CD4-positive, alpha-beta T cell treated with Interferon alpha-2 for 1 hour (primary cell): ENCODE results near the gene PPP2R2D.
"Not testable (repeated sequence)": the region's sequence is repeated elsewhere in the genome, so short reads cannot be mapped to it uniquely, and the experiment has no call there.

Experiments
- DNase-seq, 2 donors: peaks; one replicate each; pipeline ENCODE4 v3.0.0-alpha.2; 2020 to 2022

The PPP2R2D gene

DNA sequence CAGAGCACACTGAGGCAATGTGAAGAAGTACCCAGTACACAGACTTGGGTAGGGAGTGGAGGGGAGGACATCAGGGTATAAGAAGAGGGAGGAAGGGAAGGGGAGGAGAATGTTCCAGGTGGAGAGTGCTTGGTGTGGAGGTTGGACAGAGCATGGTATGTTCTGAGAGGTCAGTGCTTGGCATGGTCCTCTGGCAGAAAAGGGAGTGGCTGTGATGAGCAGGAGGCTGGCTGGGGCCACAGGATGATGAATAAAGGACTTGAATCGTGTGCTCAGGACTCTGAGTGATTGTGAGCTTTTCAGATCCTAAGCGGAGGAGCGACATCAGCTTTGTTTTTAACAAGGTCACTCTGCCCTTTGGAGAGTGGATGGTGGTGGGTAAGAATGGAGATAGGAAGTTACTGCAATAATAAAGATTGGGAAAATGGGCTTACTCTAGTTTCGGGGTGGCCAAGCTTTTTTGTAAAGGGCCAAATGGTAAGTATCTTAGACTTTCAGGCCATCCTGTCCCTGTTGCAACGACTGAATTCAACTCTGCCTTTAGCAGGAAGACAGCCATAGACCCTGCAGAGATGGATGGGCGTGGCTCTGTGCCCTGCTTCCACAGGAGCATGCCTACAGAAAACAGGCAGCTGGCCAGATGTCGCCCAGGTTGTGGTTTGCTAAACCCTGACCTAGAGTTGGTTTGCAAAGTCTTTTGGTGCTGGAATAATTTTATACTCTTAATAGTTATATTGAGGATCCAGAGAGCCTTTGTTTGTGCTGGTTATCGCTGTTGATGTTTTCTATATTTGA, 8.4 kb downstream of the PPP2R2D start:
- no peak for DNase-seq

DNA sequence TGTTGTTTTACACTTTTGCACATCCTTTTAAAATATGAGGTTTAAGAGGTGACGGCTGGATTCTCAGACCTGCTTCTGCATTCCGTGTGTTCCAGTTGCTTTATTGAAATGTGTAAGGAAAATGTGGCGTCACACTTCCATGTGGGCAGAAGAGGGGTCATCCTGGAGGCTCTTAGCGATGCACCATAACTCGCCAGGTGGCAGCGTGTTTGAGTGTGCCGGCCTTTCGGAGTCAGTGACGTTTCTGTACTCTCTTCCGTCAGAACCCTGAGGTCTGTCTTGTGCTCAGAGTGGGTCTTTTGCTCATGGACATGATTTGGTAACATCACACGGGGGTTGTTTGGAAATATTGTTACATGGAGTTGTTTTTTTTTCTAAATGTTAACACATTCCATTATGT, 9.1 kb downstream of the PPP2R2D start:
- no peak for DNase-seq

DNA sequence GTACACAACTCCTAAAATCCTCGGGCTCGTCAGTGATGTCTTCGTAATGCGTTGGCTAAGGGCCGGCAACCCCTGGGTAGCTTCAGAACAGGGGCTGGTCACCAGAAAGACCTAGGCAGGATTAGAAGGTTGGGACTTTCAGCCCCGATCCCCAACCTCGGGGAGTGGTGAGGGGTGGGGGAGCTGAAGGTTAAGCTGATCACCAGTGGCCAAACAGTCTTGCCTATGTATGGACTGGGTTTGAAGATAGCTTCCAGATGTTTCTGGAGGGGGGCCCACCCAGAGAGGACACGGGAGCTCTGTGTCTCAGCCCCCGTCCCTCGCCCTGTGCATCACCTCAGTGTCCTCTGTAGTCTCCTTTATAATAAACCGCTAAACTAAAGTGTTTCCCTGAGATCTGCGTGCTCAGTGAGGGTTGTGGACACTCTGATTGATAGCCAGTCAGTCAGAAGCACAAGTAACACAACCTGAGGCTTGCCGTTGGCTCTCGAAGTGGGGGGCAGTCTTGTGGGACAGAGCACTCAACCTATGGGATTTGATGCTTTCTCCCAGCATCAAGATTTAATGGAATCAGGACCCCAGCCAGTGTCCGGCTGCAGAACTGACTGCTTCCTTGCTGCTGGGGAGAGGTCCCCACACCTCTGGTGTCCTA, 10.0 kb downstream of the PPP2R2D start:
- DNase-seq = no peak

DNA sequence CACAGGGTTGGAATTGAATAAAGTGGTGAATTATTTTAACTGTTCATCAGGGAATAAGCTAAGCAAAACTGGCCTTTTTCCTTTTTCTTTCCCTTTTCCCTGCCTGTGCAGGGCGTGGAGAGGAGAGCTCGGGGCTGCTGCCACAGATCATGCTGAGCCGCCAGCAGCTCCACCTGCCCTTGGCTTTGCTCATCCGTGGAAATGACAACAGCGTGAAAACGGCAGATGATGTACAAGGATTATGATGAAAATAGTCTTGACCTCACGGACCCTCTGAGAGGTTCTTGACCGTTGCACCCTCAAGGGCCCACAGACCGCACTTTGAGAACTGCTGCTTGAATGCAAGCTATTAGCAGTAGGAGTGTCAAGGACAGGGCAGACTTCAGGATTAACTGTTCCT, 10.6 kb downstream of the PPP2R2D start:
- DNase-seq = no peak

DNA sequence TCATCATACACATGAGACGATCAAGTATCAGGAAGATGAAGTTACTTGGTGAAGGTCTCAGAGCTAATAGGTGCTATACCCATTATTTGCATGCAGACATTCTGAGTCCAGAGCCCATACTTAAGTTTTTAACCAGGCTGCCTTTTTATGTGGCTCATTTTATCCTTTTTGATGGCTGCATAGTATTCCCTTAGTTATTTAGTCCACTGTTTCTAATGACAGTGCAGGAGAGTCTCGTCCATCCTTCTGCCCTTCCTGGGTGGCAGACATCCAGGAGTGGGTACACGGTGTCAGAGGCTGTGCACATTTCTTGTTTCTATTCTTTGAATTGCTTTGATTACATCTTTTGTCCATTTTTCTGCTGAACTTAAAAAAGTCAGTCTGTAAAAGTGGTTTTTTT, 11.8 kb downstream of the PPP2R2D start:
- no peak for DNase-seq

DNA sequence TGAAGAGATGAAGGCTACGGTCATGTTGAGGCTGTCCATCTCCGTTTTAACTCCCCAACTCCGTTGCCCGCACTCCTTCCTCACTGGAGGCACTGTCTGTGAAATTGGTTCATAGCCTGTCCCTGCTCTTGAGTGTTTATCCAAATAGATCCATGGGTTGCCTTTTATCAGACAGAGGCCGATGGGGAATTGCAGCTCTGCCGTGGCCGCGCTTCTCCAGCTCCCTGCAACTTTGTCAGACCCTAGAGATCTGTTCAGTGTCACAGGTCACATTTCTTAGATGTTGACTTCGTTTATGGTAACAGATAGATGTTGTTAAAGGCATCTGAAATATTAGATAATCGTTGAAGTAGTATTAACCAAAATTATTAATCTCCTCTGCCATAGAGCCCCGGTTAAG, 14.7 kb downstream of the PPP2R2D start:
- DNase-seq = no peak

DNA sequence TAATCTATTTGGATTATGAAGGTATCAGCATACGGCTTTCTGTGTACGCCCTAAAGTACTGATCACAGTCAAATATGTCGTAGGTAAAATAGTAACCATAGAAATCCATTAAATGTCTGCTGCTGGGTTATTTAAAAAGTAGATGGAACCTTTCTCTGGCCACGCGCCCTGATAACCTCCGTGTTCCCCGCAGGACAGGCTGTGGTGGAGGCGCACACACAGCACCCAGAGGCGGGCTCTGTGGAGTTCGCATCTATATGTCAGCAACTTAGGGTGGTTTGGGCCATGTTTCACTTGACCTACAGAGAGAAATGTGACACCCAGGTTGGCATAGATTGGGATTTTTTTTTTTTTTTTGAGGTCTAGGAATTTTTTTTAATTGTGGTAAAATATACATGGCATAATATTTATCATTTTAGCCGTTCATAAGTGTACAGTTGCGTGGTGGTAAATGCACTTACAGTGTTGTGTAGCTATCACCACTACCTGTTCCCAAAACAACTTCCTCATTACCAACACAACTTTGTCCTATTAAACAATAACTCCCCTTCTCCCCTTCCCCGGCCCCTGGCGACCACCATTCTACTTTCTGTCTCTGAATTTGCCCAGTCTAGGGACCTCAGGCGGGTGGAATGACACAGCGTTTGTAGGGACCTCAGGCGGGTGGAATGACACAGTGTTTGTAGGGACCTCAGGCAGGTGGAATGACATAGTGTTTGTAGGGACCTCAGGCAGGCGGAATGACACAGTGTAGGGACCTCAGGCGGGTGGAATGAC, 15.4 kb downstream of the PPP2R2D start:
- DNase-seq = no peak

DNA sequence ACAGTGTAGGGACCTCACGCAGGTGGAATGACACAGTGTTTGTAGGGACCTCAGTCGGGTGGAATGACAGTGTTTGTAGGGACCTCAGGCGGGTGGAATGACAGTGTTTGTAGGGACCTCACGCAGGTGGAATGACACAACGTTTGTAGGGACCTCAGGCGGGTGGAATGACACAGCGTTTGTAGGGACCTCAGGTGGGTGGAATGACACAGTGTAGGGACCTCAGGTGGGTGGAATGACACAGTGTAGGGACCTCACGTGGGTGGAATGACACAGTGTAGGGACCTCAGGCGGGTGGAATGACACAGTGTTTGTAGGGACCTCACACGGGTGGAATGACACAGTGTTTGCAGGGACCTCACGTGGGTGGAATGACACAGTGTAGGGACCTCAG, 16.0 kb downstream of the PPP2R2D start:
- DNase-seq = not testable (repeated sequence)

DNA sequence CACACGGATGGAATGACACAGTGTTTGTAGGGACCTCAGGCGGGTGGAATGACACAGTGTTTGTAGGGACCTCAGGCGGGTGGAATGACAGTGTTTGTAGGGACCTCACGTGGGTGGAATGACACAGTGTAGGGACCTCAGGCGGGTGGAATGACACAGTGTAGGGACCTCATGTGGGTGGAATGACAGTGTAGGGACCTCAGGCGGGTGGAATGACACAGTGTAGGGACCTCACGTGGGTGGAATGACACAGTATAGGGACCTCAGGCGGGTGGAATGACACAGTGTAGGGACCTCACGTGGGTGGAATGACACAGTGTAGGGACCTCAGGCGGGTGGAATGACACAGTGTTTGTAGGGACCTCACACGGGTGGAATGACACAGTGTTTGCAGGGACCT, 16.7 kb downstream of the PPP2R2D start:
- not testable (repeated sequence) for DNase-seq

DNA sequence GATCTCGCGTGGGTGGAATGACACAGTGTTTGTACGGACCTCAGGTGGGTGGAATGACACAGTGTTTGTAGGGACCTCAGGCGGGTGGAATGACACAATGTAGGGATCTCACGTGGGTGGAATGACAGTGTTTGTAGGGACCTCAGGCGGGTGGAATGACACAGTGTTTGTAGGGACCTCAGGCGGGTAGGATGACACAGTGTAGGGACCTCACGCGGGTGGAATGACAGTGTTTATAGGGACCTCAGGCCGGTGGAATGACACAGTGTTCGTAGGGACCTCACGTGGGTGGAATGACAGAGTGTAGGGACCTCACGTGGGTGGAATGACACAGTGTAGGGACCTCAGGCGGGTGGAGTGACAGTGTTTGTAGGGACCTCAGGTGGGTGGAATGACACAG, 18.7 kb downstream of the PPP2R2D start:
- DNase-seq = not testable (repeated sequence)

DNA sequence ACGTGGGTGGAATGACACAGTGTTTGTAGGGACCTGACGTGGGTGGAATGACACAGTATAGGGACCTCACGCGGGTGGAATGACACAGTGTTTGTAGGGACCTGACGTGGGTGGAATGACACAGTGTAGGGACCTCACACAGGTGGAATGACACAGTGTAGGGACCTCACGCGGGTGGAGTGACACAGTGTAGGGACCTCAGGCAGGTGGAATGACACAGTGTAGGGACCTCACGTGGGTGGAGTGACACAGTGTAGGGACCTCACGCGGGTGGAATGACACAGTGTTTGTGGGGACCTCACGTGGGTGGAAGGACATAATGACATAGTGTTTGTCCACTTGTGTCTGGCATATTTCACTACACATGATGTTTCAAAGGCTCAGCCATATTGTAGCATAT, 19.3 kb downstream of the PPP2R2D start:
- no peak for DNase-seq

DNA sequence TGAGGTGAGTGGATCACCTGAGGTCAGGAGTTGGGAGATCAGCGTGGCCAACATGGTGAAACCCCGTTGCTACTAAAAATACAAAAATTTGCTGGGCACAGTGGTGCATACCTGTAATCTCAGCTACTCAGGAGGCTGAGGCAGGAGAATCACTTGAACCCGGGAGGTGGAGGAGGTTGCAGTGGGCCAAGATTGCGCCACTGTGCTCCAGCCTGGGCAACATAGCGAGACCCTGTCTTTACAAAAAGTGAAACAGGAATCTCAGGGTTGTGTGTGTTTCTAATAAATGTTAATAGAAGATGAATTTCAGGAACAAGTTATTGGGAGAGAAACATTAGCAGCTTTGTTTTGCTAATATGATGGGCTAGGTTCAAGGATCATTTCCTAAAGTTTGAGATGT, 19.9 kb downstream of the PPP2R2D start:
- no peak for DNase-seq

DNA sequence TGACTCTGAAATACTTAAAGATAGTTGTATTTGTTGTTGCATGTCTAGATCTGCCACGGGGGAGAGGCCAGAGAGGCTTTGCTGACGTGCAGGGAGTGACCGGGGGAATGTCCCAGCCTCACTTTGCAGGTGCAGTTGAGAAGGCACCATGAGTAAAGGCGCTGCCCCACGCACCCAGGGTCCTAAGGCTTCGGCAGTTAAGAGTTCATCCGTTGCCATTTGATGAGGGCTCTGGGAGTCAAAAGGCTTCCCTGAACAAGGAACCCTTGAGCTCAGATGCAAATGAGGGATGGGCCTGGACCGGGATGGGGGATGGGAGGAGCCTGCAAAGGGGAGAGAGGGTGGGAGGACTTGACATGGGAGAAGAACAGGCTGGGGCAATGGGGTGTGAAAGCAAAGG, 20.4 kb downstream of the PPP2R2D start:
- no peak for DNase-seq

DNA sequence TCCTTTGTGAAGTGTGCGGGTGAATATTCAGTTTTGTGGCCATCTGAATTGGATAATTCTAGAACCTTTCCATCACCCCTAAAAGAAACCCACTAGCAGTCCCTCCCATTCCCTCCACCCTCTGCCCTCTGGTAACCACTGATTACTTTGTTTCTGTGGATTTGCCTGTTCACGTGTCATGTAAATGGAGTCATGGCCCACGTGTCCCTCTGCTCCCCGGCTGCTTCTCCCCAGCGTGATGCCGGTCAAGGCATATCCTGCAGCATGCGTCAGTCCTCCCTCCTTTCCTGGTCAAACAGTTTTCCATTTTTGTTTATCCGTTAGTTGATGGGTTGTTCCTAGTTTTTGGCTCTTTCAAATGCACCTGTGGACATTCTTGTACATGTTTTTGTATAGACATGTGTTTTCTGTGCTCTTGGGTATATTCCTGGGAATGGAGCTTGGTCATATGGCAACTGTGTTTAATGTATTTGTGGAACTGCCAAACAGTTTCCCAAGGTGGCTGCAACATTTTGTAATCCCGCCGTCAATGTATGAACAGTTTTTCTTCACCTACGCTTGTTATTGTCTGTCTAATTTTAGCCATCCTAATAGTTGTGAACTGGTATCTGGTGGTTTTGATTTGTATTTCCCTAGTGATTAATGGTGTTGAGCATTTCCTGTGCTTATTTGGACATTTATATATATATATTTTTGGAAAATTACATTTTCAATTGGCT, 22.4 kb downstream of the PPP2R2D start:
- no peak for DNase-seq

DNA sequence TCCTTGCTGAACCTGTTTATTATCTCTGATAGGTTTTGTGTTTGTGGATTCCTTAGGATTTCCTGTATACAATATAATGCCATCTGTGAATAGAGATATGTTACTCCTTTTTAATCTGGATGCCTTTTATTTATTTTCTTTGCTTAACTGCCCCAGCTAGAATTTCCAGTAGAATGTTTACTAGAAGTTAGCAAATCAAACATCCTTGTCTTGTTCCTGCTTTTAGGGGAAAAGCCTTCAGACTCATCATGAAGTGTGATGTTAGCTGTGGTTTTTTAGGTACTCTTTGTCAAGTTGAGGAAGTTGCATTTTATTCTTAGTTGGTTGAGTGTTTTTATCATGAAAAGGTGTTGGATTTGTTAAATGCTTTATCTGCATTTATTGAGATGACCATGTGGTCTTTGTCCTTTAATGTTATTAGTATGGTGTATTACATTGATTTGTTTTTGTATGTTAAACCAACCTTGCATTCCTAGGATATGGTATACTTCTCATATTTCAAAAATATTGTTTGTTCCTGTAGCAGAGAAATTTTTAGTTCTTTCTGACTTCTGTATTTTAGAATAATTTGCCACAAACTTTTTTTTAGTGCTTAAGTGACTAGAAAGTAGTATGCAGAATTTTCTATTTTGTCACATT, 24.3 kb downstream of the PPP2R2D start:
- no peak for DNase-seq

DNA sequence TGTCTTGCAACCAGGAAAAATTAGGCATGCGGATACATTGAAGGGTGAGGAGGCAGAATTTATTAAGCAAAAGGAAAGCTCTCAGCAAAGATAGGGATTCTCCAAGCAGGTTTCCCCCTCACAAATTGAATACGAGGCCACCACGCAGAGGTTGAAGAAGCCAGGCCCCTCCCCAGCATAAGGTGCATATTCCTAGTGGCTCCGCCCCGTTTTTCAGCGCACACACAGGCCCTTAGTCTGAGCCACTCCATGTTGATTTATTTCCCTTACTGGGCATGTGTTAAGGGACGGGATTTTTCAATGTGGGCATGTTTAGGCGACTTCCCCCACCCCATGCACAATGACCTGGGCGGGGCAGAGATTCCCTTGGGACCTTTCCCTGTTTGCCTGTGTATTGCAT, 24.9 kb downstream of the PPP2R2D start:
- DNase-seq = no peak

DNA sequence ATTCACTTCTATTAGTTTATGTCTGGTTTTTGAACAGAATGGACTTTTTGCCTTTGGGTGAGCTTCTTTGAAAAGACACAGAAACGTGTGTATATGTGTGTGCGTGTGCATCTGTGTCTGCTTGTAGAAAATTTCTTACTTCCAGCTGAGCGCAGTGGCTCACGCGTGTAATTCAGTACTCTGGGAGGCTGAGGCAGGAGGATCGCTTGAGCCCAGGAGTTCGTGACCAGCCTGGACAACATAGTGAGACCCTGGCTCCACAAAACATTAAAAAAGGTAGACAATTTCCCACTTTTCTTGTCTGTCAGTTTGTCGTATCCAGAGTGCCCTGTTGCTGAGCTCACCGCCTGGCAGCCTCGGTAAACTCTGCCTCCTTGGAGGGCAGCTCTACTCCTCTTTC, 25.4 kb downstream of the PPP2R2D start:
- no peak for DNase-seq

DNA sequence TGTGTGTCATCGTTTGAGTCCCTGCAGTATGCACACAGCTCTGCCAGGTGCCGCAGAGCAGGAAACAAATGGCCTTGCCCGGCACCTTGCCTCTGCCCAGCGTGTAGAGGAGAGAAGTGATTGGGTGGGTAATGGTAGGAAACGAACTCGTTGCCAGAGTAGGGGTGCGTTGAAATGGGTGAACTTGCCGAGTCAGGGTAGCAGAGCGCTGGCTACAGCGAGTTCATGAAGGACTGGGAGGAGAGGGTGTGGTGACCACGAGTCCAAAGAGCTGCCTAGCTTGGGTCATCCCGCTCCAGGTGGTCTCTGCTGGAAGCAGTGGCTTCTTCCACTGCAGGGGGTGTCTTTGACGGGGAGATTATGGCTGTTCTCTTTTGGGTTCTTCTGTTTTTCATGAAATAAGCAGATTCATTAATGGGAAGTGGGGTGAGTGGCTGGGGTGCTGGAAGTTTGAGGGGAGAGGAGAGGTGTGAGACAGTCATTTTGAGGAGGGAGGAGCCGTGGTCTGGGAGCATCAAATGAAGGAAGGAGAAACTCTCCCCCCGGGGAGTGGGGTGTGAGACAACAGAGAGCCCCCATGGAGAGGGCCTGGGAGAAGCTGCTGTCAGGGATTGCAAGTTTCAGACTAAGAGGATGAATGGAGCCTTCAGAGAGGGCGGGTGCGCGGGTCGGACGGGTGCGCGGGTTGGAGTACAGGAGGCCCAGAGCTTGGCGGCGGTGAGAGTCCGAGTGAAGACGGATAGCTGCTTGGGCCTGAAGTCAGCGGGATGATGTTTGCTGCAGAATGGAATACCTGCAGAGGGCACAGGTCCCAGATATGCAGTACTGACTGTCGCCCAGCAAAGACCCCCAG, 26.2 kb downstream of the PPP2R2D start:
- no peak for DNase-seq

DNA sequence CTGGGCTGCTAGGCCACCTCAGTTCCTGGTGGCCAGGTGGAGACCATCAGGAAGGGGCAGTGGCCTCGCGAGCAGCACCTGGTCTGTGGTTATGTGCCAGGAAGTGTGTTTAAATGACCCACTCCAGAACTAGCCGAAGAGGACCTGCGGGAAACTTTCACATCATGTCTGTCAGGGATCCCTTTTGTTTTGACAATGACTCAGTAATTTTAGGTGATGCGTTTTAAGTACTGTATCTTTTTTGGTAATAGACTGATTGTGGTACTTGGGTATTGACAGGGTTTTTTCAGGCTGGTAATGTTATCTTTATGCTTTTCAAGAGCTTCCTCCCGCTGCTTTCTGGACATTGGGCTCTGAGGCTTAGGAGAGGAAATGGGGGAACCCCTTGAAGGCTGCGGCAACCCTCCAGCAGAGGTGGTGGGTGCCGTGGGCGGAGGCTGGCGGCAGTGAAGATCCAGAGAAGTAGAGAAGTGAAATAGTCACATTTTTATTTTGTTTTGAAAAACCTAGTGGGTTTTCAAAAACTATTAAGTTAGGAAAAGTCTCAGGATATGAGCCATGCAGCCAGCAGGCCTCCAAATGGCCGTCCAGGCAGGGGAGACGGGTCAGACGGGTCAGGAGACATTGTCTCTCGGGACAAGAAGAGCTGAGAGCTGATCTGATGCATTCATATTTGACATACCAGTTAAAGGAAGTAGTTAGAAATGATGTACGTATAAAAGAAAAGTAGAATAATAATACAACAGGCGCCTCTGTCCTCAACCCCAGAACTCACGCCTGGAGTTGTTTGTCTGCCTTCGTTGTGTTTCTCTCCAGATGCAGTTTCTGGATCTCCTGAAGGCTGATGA, 27.7 kb downstream of the PPP2R2D start:
- peak in 1 of 2 donors; percentile 50 for DNase-seq

DNA sequence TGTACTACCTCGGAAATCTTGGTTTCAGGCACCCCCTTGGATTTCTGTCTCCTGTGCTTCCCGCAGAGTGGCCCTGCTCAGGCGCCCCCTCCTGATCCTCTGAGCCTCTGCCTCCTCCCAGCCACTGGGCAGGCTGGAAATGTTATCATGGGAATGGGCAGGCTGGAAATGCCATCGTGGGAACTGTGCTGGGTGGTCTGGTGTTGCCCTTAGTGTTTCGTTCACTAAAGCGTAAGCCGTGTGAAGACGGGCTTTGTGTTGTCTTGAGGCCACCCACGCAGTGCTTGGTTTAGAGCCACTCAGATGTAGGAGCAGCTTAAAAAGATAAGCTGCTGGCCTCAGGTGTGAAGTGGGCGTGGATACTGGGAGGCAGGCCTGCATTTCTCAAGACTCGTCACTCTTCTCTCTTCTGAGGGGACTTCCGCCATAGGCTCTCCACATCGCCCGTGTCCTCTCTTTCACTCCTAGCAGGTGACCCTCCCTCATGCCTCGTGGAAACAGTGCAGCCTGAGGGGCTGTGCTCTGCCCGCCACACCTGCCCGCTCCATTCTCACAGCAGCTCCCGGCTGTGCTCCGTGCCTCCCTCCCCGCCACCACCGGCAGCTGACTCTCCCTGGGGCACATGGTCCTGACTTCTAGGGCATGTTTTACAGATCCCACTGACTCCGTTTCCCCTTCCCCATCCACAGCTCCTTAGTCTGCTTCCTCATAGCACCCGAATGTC, 28.5 kb downstream of the PPP2R2D start:
- no peak for DNase-seq
